K562 (cell line): ENCODE measurements around the gene WIPF1. TPM values are rescaled to one million over a fixed set of nuclear protein-coding genes. Genes with fewer than 3 reads are reported as not detected.

ENCODE experiments used
- ARID1B ChIP-seq: fragments of 450-650 bp; IDR thresholded peaks from 2 replicates; pipeline ENCODE4 v1.6.1; 2016; ENCODE audit warnings: antibody characterized with exemption, mild to moderate bottlenecking, inconsistent platforms
- CCNT2 ChIP-seq: IDR thresholded peaks from 2 replicates; pipeline ENCODE4 v1.6.1; 2011; ENCODE audit warnings: borderline replicate concordance, low read depth, mild to moderate bottlenecking, moderate library complexity, mixed read lengths, low read length; ENCODE audit not compliant: insufficient read length; ENCODE audit errors: extremely low read depth
- COPS2 ChIP-seq: fragments of 450-650 bp; conservative IDR thresholded peaks from 2 replicates; pipeline ENCODE4 v1.6.1; 2016; ENCODE audit warnings: mild to moderate bottlenecking, moderate library complexity
- CREB1 ChIP-seq, 2 experiments: sonication (generic) in 1 of 2; formaldehyde crosslinking in 1 of 2; IDR thresholded peaks; 2 replicates each; pipeline versions ENCODE4 v1.6.1 to v1.8.0; 2012 to 2022; ENCODE audit warnings: inconsistent platforms in 1 of 2, mild to moderate bottlenecking in 1 of 2, missing genetic modification reagents in 1 of 2, moderate library complexity in 1 of 2
- DMBX1 ChIP-seq: fragments of 250-450 bp; sonication (Bioruptor Pico); IDR thresholded peaks from 2 replicates; pipeline ENCODE4 v1.8.0; 2022; ENCODE audit warnings: inconsistent platforms, mild to moderate bottlenecking, moderate library complexity, borderline replicate concordance
- ETV1 ChIP-seq: fragments of 450-650 bp; conservative IDR thresholded peaks from 2 replicates; pipeline ENCODE4 v1.6.1; 2016; ENCODE audit warnings: missing genetic modification characterization, control low read depth, low read depth, missing compliant biosample characterization
- HDAC6 ChIP-seq: IDR thresholded peaks from 2 replicates; pipeline ENCODE4 v1.6.1; 2012; ENCODE audit warnings: low read depth, mild to moderate bottlenecking, control low read depth, inconsistent platforms, low read length, moderate library complexity
- LARP7 ChIP-seq: fragments of 450-650 bp; IDR thresholded peaks from 2 replicates; pipeline ENCODE4 v1.6.1; 2016
- MXI1 ChIP-seq: IDR thresholded peaks from 2 replicates; pipeline ENCODE4 v1.6.1; 2011; ENCODE audit warnings: low read depth, mild to moderate bottlenecking, improper control_type of control experiment, low read length
- MYC ChIP-seq, 2 experiments: fragments of 250-450 bp in 1 of 2; sonication (Bioruptor Pico) in 1 of 2; IDR thresholded peaks; 2 replicates each; pipeline versions ENCODE4 v1.5.1 to v1.6.1; 2012 to 2021; ENCODE audit warnings: low read depth in 2 of 2, borderline replicate concordance in 1 of 2, improper control_type of control experiment in 1 of 2, low read length in 1 of 2, mild to moderate bottlenecking in 1 of 2, moderate library complexity in 1 of 2
- PHTF2 ChIP-seq: fragments of 250-450 bp; sonication (Bioruptor Pico); IDR thresholded peaks from 2 replicates; pipeline ENCODE4 v1.5.0; 2021; ENCODE audit warnings: mild to moderate bottlenecking
- PRMT5 ChIP-seq: sonication (generic); formaldehyde crosslinking; IDR thresholded peaks from 2 replicates; pipeline ENCODE4 v1.5.0; 2020; ENCODE audit warnings: missing genetic modification reagents
- RBM22 ChIP-seq: fragments of 200-400 bp; formaldehyde crosslinking; IDR thresholded peaks from 2 replicates; pipeline ENCODE4 v1.6.1; 2018; ENCODE audit warnings: low read length, low read depth; ENCODE audit not compliant: poor library complexity, severe bottlenecking
- SNIP1 ChIP-seq: fragments of 450-650 bp; IDR thresholded peaks from 2 replicates; pipeline ENCODE4 v1.7.1; 2017; ENCODE audit warnings: low read depth, mild to moderate bottlenecking
- TAF1 ChIP-seq: IDR thresholded peaks from 2 replicates; pipeline ENCODE4 v1.6.1; 2011; ENCODE audit warnings: mild to moderate bottlenecking, low read length, moderate library complexity; ENCODE audit not compliant: insufficient read depth, control insufficient read depth, severe bottlenecking; ENCODE audit errors: extremely low read depth
- TEAD1 ChIP-seq, 2 experiments: fragments of 450-650 bp in 1 of 2; sonication (generic) in 1 of 2; formaldehyde crosslinking; IDR thresholded peaks; 2 replicates each; pipeline versions ENCODE4 v1.4.0 to v1.8.0; 2020 to 2022; ENCODE audit warnings: mild to moderate bottlenecking in 2 of 2, missing genetic modification reagents in 1 of 2
- ZNF134 ChIP-seq: fragments of 250-450 bp; sonication (Bioruptor Pico); conservative IDR thresholded peaks from 2 replicates; pipeline ENCODE4 v1.4.0; 2020
- ZNF217 ChIP-seq: sonication (generic); formaldehyde crosslinking; IDR thresholded peaks from 2 replicates; pipeline ENCODE4 v1.8.0; 2022; ENCODE audit warnings: mild to moderate bottlenecking, missing genetic modification reagents
- ZNF507 ChIP-seq: conservative IDR thresholded peaks from 2 replicates; pipeline ENCODE4 v1.6.1; 2017; ENCODE audit warnings: missing genetic modification characterization, missing compliant biosample characterization
- polyA plus RNA-seq, 8 experiments: library from polyadenylated mRNA; depleted of rRNA in 4 of 8; stranded (reverse) in 5 of 8; unstranded in 3 of 8; fragments of >200 nt; fragmentation: Nextera tagmentation in 2 of 8; fragmentation: Illumina TruSeq in 1 of 8; extraction: Ambion mirVana in 2 of 8; extraction: Trizol in 1 of 8; gene quantifications; 2 replicates each; pipeline versions ENCODE4 v1.2.1 to v1.2.3, GENCODE V29; 2011 to 2014; ENCODE audit warnings: inconsistent platforms in 1 of 8, missing spikeins in 1 of 8
- total RNA-seq, 7 experiments: library from RNA; depleted of rRNA in 6 of 7; stranded (reverse); fragments of >200 nt in 6 of 7; fragmentation: Illumina TruSeq in 2 of 7; extraction: Trizol in 2 of 7; gene quantifications; 2 replicates each; pipeline versions ENCODE4 v1.2.1 to v1.2.3, GENCODE V29; 2011 to 2021; ENCODE audit warnings: low replicate concordance in 1 of 7
- TF ChIP-seq, protein P1 (sequence below): fragments of 250-450 bp; sonication (Bioruptor Pico); IDR thresholded peaks from 2 replicates; pipeline ENCODE4 v1.6.1; 2021; ENCODE audit warnings: mild to moderate bottlenecking
- TF ChIP-seq, protein P2 (sequence below): fragments of 250-450 bp; sonication (Bioruptor Pico); IDR thresholded peaks from 2 replicates; pipeline ENCODE4 v1.4.0; 2020; ENCODE audit warnings: borderline replicate concordance
- TF ChIP-seq, protein P3 (sequence below): sonication (generic); formaldehyde crosslinking; IDR thresholded peaks from 2 replicates; pipeline ENCODE4 v1.8.0; 2022; ENCODE audit warnings: mild to moderate bottlenecking, missing genetic modification reagents

Gene WIPF1
- total and polyA plus RNA-seq, 9 of the 15 experiments (the other 6 are each of a cell fraction or from before 2014, with no cell fraction given) = 0.54 to 4.9 (median 2.4) TPM

DNA sequence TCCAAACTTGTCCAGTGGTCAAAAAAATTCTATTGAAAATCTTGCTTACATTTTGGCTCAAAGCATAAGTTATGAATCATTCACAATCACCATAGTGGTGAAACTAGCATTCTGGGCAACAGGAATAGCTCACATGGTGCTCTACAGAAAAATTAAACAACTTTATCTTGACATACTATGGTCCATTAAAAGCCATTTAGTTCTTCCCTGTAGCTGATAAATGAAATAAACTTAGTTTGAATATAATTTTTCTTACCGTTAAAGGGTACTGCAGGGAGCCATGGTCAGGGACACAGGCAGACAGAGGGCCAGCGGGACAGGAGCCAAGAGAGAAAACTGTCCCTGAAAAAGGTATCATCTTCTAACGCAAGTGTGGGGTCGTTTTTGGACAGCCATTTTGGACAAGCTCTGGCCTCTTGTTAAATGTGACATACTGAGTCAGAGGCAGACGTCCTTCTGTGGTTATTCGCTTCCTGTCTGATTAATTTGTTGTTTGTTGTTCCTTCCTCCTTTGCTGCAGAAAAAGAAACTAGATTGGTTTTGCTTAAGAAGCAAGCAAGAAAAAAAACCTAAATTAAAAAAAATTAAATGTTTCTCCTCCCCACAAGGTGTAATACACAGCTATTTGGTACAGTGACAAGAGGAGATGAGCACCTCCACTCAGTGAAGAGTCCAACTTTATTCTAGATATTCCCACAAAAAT, at the start of gene WIPF1 (continued):
- TF ChIP-seq TAF1 (no peak), ZNF134 (CRISPR knock-in tag) (0 out of 2 replicates have a peak, but pooled peaks have one; percentile 9), PHTF2 (CRISPR knock-in tag) (no peak), ARID1B (no peak), ETV1 (tag) (peak; percentile 48; the same call in 1 of the 2 replicates), SNIP1 (no peak), ZNF217 (CRISPR knock-in tag) (no peak), PRMT5 (CRISPR knock-in tag) (no peak), HDAC6 (no peak), MYC (IDR thresholded peaks at IDR 0.05; ENCODE audit: low read depth, low read length) (no peak), MYC (CRISPR knock-in tag; IDR thresholded peaks at IDR 0.05; ENCODE audit: borderline replicate concordance, low read depth) (no peak), DMBX1 (CRISPR knock-in tag) (peak; percentile 66; the same call in 1 of the 2 replicates), CCNT2 (no peak), MXI1 (no peak), COPS2 (no peak), CREB1 (IDR thresholded peaks at IDR 0.05) (no peak), CREB1 (CRISPR knock-in tag; IDR thresholded peaks at IDR 0.05) (no peak), LARP7 (no peak), ZNF507 (tag) (no peak), RBM22 (no peak), TEAD1 (CRISPR knock-in tag; IDR thresholded peaks at IDR 0.05) (no peak)
- TF ChIP-seq, protein P1, sequence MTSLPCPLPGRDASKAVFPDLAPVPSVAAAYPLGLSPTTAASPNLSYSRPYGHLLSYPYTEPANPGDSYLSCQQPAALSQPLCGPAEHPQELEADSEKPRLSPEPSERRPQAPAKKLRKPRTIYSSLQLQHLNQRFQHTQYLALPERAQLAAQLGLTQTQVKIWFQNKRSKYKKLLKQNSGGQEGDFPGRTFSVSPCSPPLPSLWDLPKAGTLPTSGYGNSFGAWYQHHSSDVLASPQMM = no peak
- TF ChIP-seq, protein P2, sequence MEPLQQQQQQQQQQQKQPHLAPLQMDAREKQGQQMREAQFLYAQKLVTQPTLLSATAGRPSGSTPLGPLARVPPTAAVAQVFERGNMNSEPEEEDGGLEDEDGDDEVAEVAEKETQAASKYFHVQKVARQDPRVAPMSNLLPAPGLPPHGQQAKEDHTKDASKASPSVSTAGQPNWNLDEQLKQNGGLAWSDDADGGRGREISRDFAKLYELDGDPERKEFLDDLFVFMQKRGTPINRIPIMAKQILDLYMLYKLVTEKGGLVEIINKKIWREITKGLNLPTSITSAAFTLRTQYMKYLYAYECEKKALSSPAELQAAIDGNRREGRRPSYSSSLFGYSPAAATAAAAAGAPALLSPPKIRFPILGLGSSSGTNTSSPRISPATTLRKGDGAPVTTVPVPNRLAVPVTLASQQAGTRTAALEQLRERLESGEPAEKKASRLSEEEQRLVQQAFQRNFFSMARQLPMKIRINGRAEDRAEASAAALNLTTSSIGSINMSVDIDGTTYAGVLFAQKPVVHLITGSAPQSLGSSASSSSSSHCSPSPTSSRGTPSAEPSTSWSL (CRISPR knock-in tag) = no peak
- TF ChIP-seq, protein P3, sequence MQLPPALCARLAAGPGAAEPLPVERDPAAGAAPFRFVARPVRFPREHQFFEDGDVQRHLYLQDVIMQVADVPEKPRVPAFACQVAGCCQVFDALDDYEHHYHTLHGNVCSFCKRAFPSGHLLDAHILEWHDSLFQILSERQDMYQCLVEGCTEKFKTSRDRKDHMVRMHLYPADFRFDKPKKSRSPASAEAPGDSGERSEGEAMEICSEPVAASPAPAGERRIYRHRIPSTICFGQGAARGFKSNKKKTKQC (CRISPR knock-in tag) = no peak
